GM10266 (cell line): ENCODE data around the gene FSIP1.

ENCODE experiments used
- DNase-seq: peaks from one replicate; pipeline ENCODE4 v3.0.0; 2012; ENCODE audit errors: extremely low spot score
- CTCF ChIP-seq: IDR thresholded peaks from 2 replicates; pipeline ENCODE4 v1.5.1; 2012; ENCODE audit warnings: mild to moderate bottlenecking, low read depth; ENCODE audit not compliant: control insufficient read depth, insufficient read depth; ENCODE audit errors: missing control alignments

Gene FSIP1

GRCh38 chr15:39687965-39688364 lies 94.7 kb downstream of the FSIP1 start:
- no peak for DNase-seq
- TF ChIP-seq CTCF: no peak

- DNase-seq: peak; percentile 26
- TF ChIP-seq CTCF: peak; percentile 80
Observed at GRCh38 chr15:39685999-39686613, 96.5 kb downstream of the FSIP1 start.

GRCh38 chr15:39685367-39685766 lies 97.3 kb downstream of the FSIP1 start:
- DNase-seq: no peak
- TF ChIP-seq CTCF: no peak

GRCh38 chr15:39684233-39684632 lies 98.4 kb downstream of the FSIP1 start:
- DNase-seq: no peak
- TF ChIP-seq CTCF: no peak

- TF ChIP-seq CTCF: no peak
- DNase-seq: no peak
Observed at GRCh38 chr15:39682366-39682765, 100.3 kb downstream of the FSIP1 start.

- no peak for DNase-seq
Observed at GRCh38 chr15:39680868-39681267, 101.8 kb downstream of the FSIP1 start.

More at GRCh38 chr15:39680868-39681267, 101.8 kb downstream of the FSIP1 start:
- no peak for TF ChIP-seq CTCF
